HG03378 (cell line): ENCODE measurements around the gene DNAH7.

Experiments
- ATAC-seq: cut with Tn5 transposase; IDR thresholded peaks from one replicate; pipeline ENCODE4 v1.9.1; 2021; ENCODE audit warnings: mild to moderate bottlenecking, moderate library complexity; ENCODE audit not compliant: unreplicated experiment

DNAH7 gene

DNA sequence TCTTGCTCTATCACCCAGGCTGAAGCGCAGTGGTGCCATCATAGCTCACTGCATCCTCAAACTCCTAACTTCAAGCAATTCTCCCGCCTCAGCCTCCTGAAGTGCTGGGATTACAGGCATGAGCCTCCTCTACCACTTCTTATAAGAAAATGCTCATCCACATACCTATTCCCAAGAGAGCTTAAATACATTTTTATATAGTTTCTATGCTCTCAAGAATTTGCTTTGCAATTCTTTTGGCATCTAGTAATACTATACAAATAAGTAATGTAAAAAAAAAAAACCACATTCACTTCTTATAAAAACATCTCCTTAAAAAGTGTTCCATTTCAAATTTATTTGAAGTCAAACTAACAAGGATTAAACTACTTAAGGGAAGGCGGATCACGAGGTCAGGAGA is 197.3 kb downstream of the DNAH7 start:
- ATAC-seq: no peak

GRCh38 chr2:195864316-195864715 is 204.3 kb downstream of the DNAH7 start:
- no peak for ATAC-seq

DNA sequence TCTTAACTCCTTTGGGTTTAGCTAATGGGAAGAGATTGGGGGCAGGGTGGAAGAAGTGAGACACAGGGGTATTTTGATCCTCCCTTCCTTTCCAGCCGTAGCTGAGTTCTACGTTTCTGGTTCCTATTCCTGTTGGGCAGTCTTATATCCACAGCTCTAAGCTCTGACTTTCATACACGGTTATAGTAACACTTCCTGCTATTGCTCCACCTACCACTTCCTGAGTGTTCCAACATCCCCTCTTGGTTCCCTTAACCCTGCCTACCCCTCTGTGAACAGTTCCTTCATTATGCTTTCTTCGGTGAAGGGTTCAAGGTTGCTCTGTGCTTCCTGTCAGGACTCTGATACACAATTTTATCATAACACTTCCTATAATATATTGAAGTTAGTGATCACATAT is 205.1 kb downstream of the DNAH7 start:
- ATAC-seq: no peak

DNA sequence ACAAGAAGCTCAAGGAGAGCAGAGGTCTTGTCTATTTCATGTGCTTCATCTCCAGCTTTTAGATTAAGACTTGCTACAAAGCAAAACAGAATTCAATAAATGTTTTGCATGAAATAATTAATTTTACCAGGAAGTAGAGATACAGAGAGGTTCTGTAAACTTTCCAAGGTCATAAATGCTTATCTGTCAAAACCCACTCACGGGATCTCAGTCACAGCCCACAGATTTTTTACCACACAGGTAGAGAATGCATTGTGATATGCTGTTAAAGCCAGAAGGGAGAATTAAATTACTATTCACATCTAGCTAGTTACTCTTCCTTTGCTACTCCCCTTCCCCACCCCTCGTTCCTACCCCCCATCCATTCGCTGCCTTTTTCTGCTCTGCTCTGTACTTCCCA is 205.5 kb downstream of the DNAH7 start:
- ATAC-seq: no peak

DNA sequence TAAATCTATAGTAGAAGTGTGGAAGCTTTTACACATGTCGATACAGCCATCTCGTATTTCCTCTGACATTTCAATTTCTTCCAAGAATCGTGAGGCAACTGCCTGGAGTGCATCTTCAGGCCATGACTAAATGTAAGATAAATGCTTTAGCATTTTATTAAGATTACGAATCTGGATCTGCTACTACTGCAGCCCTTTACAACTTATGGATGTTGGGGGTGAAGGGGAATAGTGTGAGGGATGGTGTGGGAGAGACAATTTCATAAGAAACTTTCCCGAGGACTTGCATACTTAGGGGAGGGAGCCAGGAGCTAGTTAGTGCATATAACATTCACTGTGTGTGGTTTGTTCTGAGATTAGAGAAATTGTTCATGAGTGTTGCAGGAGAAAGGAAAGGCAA is 206.8 kb downstream of the DNAH7 start:
- ATAC-seq: no peak

DNA sequence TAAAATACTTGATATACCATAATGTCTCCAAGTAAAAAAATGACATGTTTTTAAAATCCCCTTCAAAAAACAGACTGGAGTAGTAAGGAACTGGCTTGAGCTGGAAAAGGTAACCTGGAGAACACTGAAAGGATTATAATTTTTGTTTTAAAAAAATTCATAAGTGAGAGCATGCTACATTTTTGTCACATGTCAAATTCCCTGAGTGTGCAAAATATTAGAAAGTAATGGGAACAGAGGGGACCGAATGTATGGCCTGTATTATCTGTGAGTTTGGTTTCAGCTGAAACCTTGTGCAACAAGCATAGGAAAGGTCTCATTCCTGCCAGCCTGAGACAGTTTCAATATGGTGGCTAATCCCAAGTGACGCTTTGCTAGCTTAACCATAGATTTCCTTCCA is 209.1 kb downstream of the DNAH7 start:
- ATAC-seq: no peak

DNA sequence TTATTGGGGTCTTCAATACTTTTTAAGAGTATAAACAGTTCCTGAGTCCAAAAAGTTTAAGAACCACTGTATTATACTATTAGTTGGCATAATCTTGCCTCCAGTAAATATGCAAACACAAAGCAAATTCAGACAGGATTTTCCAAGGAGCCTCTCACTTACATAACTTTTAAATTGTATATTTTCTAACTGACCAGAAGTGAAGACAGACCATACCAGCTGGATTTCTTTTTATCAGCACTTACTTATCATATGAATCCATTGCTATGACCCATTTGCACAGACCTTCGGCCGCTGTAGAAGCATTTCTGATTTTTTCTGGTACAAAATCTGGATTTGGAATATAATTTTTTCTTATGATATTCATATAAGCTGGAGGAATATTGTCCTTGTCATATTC is 211.5 kb downstream of the DNAH7 start:
- no peak for ATAC-seq

- ATAC-seq: no peak
Measured at GRCh38 chr2:195850764-195851163, 217.9 kb downstream of the DNAH7 start.

DNA sequence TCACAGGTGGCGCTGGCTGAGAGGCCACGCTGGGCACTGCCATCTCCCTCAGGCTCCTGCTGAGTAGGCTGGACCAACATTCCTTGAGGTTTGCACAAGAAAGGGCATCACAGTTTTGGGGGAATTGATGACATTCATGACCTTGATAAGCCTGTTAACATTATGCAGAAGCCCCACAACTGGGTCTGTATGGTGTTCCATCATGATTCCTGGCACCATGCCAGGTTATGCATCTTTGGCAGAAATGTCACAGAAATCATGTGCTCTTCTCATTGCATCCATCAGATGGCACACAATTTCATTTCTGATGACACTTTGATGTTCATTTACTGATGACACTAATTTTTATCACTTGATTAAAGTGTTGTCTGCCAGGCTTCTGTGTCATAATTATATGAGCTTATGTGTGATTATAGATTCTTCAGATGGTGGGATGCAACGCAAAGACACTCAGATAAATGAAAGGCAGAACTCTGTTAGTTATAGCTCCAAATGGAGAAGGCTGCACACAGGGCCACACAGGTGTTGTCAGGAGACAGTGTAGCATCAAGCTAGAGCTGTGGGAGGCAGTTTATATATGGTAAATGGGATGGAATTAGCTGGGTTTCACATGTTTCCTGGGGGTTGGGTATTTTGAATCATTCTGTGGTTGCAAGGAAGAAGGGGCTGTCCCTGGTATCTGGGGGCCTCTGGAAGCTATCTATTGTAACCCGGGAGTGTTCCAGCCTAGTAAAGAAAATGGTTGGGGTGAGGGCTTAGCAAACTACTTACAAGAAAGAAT is 220.3 kb downstream of the DNAH7 start:
- ATAC-seq: no peak

DNA sequence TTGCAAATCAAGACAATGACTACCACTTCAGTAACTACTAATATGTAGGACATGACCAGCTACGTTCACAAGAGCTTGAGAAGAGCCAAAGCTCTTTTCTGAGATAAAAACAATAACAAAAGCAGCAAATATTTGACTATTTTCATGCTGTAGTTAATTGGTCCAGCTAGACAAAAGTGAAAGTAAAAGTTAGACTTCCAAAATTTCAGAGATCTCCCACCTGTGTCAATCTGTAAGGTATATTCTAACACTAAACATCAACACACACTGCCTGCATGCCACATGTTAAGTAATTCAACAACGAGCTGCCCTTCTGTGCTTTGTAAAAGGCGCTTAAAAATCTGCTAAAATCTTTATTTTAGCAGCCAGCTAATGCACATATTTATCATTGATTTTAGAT is 225.7 kb downstream of the DNAH7 start:
- ATAC-seq: no peak

GRCh38 chr2:195838002-195838401 is 230.6 kb downstream of the DNAH7 start:
- no peak for ATAC-seq

DNA sequence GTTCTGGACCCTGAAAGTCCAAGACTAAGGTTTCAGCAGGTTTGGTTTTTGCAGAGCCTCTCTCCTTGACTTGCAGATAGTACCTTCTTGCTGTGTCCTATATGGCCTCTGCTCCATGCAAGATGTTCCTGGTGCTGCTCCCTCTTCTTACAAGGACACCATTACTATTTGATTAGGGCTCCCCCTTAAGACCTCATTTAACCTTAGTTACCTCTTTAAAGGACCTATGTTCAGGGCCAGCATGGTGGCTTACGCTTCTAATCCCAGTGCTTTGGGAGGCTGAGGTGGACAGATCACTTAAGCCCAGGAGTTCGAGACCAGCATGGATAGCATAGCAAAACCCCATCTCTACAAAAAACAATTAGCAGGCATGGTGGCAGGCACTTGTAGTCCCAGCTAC is 232.6 kb downstream of the DNAH7 start:
- no peak for ATAC-seq

DNA sequence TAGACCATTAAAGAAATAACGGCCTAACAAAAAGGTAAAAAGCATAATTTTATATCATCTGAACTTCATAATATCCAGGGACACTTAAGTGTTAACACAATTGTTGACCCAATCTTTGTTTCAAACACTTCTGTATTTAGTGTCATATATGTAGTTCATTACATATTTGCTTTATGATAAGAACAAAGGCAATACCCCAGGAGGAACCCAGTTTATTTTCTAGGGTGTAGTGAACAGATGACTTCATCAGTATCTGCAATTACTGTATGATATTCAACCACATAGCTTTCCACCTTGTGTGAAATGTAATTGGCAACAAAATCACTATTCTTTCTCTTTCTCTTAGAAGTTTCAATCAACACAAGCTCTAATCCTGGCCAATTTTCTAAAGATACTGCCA is 233.8 kb downstream of the DNAH7 start:
- ATAC-seq: no peak

DNA sequence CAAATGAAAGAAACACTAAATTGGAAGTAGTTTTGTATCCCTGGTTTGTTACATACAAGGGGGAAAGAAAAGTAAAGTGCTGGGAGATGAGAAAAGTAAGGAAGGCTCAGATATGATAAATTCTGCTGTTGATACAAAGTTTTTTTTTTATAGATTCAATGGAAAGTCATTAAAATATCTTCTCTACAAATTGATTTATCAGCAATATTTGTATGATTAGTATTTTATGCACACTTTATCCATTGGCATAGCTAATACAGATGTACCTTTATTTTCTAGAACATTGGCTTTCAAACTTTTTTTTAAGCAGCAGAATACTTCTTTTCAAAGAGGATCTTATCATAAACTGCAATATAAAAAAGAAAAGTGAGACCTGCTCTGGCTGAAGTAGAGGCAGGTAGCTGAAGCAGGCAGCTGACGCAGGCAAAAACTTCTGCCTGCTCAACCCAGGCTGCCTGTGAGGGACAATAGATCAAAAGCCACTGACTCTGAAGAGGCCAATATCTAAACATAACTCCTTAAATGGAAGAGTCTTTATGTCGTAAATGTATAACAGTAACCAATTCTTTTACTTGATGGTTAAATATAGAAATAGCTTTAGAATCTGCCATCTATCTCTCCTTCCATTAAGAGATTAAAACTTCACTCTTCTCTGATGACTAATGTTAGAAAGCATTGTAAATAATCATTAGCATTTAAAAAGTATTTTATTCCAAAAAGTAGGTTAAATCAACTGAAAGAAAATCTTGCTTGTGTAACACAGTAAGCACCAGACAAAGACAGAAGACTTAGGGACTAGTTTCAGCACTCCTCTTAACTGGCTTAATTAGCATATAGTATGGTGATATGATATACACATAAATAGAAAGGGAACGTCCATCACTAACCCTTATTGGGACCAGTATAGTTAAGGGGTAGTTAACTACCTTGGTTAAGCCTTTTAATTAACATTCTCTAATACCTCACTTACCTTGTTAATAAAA is 237.4 kb downstream of the DNAH7 start:
- ATAC-seq: no peak

- ATAC-seq: no peak
Measured at GRCh38 chr2:195824478-195824877, 244.2 kb downstream of the DNAH7 start.

GRCh38 chr2:195823206-195823605 is 245.4 kb downstream of the DNAH7 start:
- no peak for ATAC-seq

DNA sequence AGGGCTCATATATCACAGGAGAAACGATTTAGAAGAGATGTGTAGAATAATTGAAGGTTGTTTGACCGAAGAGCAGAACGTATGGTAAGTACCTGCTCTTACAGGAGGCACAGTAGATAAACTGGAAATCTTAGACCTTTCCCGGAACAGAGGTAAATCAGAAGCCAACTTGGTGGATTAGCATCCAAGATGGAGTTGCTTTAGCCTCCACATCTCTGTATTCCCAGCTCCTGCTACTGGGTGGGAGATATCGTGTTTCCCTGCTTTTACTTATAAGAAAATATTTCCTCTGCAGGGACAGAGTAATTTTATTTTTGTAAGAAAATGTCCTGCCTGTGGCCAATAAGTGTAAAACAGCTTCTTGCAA is 247.1 kb downstream of the DNAH7 start:
- ATAC-seq: no peak

GRCh38 chr2:195820867-195821565 is 247.6 kb downstream of the DNAH7 start:
- ATAC-seq: no peak

DNA sequence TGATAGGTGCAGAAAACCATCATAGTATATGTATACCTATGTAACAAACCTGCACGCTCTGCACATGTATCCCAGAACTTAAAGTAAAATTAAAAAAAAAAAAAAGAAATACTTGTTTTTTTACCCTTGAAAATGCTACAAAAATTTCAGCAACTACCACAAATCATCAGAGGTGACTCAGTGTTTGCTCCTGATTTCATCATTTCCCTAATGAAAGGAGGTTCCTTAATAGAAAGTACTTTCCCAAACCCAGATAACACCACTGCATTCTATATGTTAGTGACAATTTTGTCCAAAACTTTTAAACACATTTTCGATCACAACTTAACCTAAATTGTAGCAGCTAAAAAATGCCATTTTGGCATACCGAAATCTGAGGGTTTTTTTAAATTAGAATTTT is 248.3 kb downstream of the DNAH7 start:
- ATAC-seq: no peak

GRCh38 chr2:195819276-195819675 is 249.4 kb downstream of the DNAH7 start:
- ATAC-seq: no peak

DNA sequence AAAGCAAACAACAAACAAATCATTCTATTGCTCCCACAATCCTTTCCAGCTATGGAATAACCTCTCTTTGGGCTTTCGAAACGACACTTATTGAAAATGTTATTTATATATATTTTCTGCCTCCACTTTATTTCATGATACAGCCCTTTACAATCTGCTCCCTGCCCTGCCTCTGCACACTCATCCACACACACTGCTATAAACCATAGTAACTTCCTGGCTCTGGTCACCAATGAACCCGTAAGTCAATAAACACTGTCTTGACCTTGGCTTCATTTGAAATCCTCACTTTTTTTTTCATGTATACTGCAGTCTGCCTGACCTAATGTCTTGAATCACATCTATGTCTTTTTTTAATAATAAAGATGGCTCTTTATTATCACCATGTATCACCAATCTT is 250.1 kb downstream of the DNAH7 start:
- no peak for ATAC-seq

- no peak for ATAC-seq
Measured at GRCh38 chr2:195818106-195818505, 250.5 kb downstream of the DNAH7 start.
